Gastrocnemius medialis (tissue), 4 donors: ENCODE measurements around the gene FZD4.

ENCODE experiments used
- POLR2A ChIP-seq, 2 donors: fragments of 450-650 bp; IDR thresholded peaks; one replicate each; pipeline ENCODE4 v1.6.1; 2017; ENCODE audit warnings: antibody characterized with exemption in 2 of 2, mild to moderate bottlenecking in 2 of 2, moderate library complexity in 2 of 2
- TF ChIP-seq, protein P1 (sequence below), 5 experiments: fragments of 450-650 bp in 3 of 5; fragments of 200-600 bp in 2 of 5; sonication (generic) in 2 of 5; IDR thresholded peaks in 4 of 5; conservative IDR thresholded peaks in 1 of 5; 1 replicate in 4 of 5; 2 replicates in 1 of 5; pipeline ENCODE4 v1.5.1; 2016 to 2019; ENCODE audit warnings: antibody characterized with exemption in 5 of 5, mild to moderate bottlenecking in 3 of 5, moderate library complexity in 3 of 5

DNA sequence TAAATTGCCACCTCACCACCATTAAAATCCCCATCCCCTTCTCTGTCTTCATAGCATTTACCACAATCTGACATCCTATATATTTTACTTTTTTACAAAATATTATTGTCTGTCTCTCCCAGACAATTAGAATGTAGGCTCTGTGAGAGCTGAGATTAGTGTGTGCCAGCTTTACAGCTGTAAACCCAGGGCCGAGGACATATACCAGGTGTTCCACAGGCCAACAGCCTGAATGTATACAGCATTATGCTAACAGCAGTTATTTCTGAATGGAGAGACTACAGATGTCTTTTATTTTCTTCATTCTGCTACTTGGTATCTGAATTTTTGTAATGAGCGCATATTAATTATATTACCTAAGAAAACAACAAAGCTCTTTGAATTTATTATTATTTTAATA is 36.7 kb downstream of the FZD4 start:
- TF ChIP-seq, protein P1, sequence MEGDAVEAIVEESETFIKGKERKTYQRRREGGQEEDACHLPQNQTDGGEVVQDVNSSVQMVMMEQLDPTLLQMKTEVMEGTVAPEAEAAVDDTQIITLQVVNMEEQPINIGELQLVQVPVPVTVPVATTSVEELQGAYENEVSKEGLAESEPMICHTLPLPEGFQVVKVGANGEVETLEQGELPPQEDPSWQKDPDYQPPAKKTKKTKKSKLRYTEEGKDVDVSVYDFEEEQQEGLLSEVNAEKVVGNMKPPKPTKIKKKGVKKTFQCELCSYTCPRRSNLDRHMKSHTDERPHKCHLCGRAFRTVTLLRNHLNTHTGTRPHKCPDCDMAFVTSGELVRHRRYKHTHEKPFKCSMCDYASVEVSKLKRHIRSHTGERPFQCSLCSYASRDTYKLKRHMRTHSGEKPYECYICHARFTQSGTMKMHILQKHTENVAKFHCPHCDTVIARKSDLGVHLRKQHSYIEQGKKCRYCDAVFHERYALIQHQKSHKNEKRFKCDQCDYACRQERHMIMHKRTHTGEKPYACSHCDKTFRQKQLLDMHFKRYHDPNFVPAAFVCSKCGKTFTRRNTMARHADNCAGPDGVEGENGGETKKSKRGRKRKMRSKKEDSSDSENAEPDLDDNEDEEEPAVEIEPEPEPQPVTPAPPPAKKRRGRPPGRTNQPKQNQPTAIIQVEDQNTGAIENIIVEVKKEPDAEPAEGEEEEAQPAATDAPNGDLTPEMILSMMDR (IDR thresholded peaks at IDR 0.05 in 4 of 5, conservative IDR thresholded peaks at IDR 0.05 in 1 of 5) = no peak
- TF ChIP-seq POLR2A (IDR thresholded peaks at IDR 0.05) = no peak
